SU-DHL-6 (cell line): ENCODE data around the gene THOC7.

Experiments used
- H2AFZ ChIP-seq: fragments of 200-600 bp; sonication (generic); 2 replicates; pipeline ENCODE4 v1.6.1; 2014; ENCODE audit warnings: low read depth, mild to moderate bottlenecking, moderate library complexity, mixed read lengths, antibody characterized with exemption, low read length; ENCODE audit not compliant: severe bottlenecking
- H3F3A ChIP-seq: fragments of 200-600 bp; shearing (Covaris generic); 2 replicates; pipeline ENCODE4 v1.6.0; 2016; ENCODE audit warnings: antibody characterized with exemption, mild to moderate bottlenecking; ENCODE audit not compliant: insufficient read depth
- H3K27ac ChIP-seq: fragments of 200-600 bp; sonication (generic); 2 replicates; pipeline ENCODE4 v1.5.1; 2016; ENCODE audit warnings: low read depth, mild to moderate bottlenecking, low read length, moderate library complexity, mixed read lengths
- H3K27me3 ChIP-seq: fragments of 200-600 bp; sonication (generic), shearing (Covaris generic); 2 replicates; pipeline ENCODE4 v1.6.0; 2014; ENCODE audit warnings: mild to moderate bottlenecking, low read length
- H3K36me3 ChIP-seq: fragments of 200-600 bp; sonication (generic); 2 replicates; pipeline ENCODE4 v1.6.1; 2014; ENCODE audit warnings: mild to moderate bottlenecking, low read length, mixed read lengths
- H3K4me2 ChIP-seq: fragments of 300-600, 200-600 bp; shearing (Covaris generic), sonication (generic); 2 replicates; pipeline ENCODE4 v1.6.0; 2014; ENCODE audit warnings: low read length, low read depth, mild to moderate bottlenecking; ENCODE audit not compliant: poor library complexity, severe bottlenecking
- H3K4me3 ChIP-seq: fragments of 200-600 bp; sonication (generic); 2 replicates; pipeline ENCODE4 v1.5.1; 2014; ENCODE audit warnings: antibody characterized with exemption, low read length, mild to moderate bottlenecking, mixed read lengths; ENCODE audit not compliant: insufficient read depth, poor library complexity, severe bottlenecking
- H3K79me2 ChIP-seq: fragments of 200-600 bp; sonication (generic); 2 replicates; pipeline ENCODE4 v1.6.1; 2014; ENCODE audit warnings: mild to moderate bottlenecking, low read length, moderate library complexity; ENCODE audit not compliant: insufficient read depth
- H3K9ac ChIP-seq: fragments of 200-600 bp; sonication (generic); 2 replicates; pipeline ENCODE4 v1.7.0; 2014; ENCODE audit warnings: mild to moderate bottlenecking, low read length
- H3K9me2 ChIP-seq: fragments of 200-600 bp; sonication (generic); replicated peaks from 2 replicates; pipeline ENCODE4 v1.6.1; 2014; ENCODE audit warnings: low read length; ENCODE audit not compliant: insufficient read depth
- H3K9me3 ChIP-seq: fragments of 200-600 bp; sonication (generic); 2 replicates; pipeline ENCODE4 v1.6.1; 2014; ENCODE audit warnings: low read length, mixed read lengths; ENCODE audit not compliant: insufficient read depth
- H4K20me1 ChIP-seq: fragments of 200-600 bp; sonication (generic); 2 replicates; pipeline ENCODE4 v1.6.1; 2014; ENCODE audit warnings: low read depth, mild to moderate bottlenecking, antibody characterized with exemption, low read length, moderate library complexity, mixed read lengths
- EZH2phosphoT487 ChIP-seq: fragments of 200-600 bp; sonication (generic), shearing (Covaris generic); conservative IDR thresholded peaks from 2 replicates; pipeline ENCODE4 v1.6.1; 2018; ENCODE audit warnings: mild to moderate bottlenecking, antibody characterized with exemption, low read length, moderate library complexity, mixed read lengths
- TF ChIP-seq, protein P1 (sequence below): fragments of 200-600 bp; sonication (generic); IDR thresholded peaks from one replicate; pipeline ENCODE4 v1.5.1; 2017; ENCODE audit warnings: antibody characterized with exemption, mild to moderate bottlenecking, low read length, moderate library complexity; ENCODE audit not compliant: insufficient read depth, poor library complexity, severe bottlenecking

Gene THOC7

DNA sequence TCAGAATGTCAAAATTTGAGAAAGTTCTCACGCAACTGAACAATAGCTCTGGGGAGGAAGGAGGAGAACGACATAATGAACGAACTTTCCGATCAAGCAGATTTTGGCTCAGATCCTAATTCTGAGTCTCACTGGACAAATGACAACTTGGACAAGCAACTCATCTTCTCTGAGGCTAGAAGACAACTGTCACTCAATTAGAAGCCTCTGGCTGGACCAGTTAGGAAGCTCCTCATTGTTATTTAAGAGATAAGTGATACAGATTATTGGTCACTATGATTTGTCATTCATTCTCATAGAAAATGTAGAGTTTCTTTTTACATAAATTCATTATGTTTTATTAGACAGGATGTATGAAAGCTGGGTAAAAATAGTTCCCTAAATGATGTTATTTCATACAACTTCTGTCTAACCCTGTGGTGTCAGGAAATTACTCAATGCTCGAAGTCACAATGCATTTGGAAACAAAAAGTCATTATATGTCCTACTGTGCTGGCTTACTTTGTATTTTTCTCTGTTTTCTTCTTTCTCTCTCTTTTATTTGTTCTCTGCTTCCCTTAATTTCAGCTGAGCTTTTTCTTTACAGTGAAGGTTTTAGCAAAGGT, 55.5 kb downstream of the THOC7 start:
- no peaks in the 10 kb centered on the region for H3K36me3 ChIP-seq
- no peak overlapping the region for H3K4me3 ChIP-seq
- H4K20me1 ChIP-seq, result no peaks in the 10 kb centered on the region
- H3K27me3 ChIP-seq, result no peaks in the 10 kb centered on the region
- H3F3A ChIP-seq, result no peaks in the 10 kb centered on the region
- H3K4me2 ChIP-seq, result no peak overlapping the region
- H3K9me2 ChIP-seq, result no peaks in the 10 kb centered on the region
- no peak overlapping the region for H2AFZ ChIP-seq
- no peak overlapping the region for H3K27ac ChIP-seq
- TF ChIP-seq, protein P1, sequence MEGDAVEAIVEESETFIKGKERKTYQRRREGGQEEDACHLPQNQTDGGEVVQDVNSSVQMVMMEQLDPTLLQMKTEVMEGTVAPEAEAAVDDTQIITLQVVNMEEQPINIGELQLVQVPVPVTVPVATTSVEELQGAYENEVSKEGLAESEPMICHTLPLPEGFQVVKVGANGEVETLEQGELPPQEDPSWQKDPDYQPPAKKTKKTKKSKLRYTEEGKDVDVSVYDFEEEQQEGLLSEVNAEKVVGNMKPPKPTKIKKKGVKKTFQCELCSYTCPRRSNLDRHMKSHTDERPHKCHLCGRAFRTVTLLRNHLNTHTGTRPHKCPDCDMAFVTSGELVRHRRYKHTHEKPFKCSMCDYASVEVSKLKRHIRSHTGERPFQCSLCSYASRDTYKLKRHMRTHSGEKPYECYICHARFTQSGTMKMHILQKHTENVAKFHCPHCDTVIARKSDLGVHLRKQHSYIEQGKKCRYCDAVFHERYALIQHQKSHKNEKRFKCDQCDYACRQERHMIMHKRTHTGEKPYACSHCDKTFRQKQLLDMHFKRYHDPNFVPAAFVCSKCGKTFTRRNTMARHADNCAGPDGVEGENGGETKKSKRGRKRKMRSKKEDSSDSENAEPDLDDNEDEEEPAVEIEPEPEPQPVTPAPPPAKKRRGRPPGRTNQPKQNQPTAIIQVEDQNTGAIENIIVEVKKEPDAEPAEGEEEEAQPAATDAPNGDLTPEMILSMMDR, result no peak
- TF ChIP-seq EZH2phosphoT487, result no peak
- no peaks in the 10 kb centered on the region for H3K9me3 ChIP-seq
- no peak overlapping the region for H3K9ac ChIP-seq
- H3K79me2 ChIP-seq, result no peaks in the 10 kb centered on the region

DNA sequence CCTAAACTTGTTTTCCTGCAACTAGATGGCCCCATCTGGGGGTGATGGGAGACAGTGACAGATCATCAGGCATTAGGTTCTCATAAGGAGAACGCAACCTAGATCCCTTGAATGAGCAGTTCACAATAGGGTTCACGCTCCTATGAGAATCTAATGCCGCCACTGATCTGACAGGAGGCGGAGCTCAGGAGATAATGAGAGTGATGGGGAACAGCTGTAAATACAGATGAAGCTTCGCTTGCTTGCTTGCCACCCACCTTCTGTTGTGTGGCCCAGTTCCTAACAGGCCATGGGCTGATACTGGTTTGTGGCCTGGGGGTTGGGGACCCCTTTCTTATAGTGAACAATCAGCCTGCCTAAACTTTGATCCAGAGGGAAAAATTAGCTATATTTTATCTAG, 59.7 kb downstream of the THOC7 start:
- Histone ChIP-seq H3K9ac (no peak overlapping the region), H2AFZ (no peak overlapping the region), H3K9me3 (no peaks in the 10 kb centered on the region), H3F3A (no peaks in the 10 kb centered on the region), H3K36me3 (no peaks in the 10 kb centered on the region), H3K27me3 (no peaks in the 10 kb centered on the region), H3K4me2 (no peak overlapping the region), H3K79me2 (no peaks in the 10 kb centered on the region), H3K27ac (no peak overlapping the region), H3K4me3 (no peak overlapping the region), H3K9me2 (no peaks in the 10 kb centered on the region), H4K20me1 (no peaks in the 10 kb centered on the region)
- TF ChIP-seq, protein P1, result no peak
- no peak for TF ChIP-seq EZH2phosphoT487

DNA sequence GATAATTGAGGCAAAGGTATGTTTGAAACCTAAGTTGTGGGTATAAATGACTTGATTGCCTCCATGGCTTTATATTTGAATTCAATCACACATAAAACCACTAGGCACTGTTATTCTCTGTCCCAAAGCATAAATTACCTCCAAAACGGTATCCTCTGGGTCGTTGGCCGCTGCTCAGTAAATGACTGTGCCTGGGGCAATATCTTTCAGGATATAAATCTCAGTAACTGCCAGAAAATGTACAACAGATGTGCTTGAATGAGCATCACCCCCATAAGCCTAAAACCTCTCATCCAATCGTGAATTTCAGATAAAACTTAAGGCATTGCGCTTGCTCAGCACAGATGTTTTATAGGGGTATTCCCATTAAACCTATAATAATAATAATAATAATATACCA, 63.5 kb downstream of the THOC7 start:
- TF ChIP-seq, protein P1, result no peak
- TF ChIP-seq EZH2phosphoT487, result no peak
- Histone ChIP-seq H3K27ac (no peak overlapping the region), H3K9ac (no peak overlapping the region), H3K9me3 (no peaks in the 10 kb centered on the region), H3K27me3 (no peaks in the 10 kb centered on the region), H3K4me2 (no peak overlapping the region), H3K4me3 (no peak overlapping the region), H3F3A (no peaks in the 10 kb centered on the region), H3K79me2 (no peaks in the 10 kb centered on the region), H3K9me2 (no peaks in the 10 kb centered on the region), H2AFZ (no peak overlapping the region), H4K20me1 (no peaks in the 10 kb centered on the region), H3K36me3 (no peaks in the 10 kb centered on the region)
